ENCODE data around the gene ZNF500. TPM values are rescaled to one million over a fixed set of nuclear protein-coding genes. Genes with fewer than 3 reads are reported as not detected.

Gene ZNF500
- total RNA-seq, 1 donor from 2014 or later = 16.5 TPM

DNA sequence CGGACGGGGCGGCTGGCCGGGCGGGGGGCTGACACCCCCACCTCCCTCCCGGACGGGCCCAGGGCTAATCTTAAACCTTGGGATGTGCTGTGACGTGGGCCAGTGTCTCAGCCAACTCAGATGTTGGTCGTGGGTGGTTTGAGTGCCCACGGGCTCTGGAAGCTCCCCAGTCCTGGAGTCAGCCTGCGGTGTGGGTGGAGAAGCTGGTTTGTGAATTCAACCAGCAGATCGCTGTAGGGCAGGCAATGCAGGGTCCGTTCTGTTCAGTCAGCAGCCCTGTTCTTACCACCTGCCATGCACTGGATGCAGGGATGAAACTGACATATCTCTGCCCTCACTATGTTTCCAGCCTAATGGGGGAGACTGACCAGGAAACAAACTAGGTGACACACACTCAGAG lies 8.0 kb upstream of the ZNF500 start:
- intact Hi-C loops (cut with micrococcal nuclease) = no loop called here

DNA sequence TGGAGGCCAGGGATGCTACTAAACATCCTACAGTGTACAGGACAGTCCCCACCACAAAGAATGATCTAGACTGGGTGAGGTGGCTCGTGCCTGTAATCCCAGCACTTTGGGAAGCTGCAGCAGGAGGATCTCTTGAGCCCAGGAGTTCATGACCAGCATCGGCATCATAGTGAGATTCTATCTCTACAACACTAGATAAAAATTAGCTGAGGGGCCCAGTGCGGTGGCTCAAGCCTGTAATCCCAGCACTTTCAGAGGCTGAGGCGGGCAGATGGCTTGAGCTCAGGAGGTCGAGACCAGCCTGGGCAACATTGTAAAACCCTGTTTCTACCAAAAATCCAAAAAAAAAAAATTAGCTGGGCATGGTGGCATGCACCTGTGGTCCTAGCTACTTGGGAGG lies 5.4 kb upstream of the ZNF500 start:
- intact Hi-C loops (cut with micrococcal nuclease) = no loop called here

DNA sequence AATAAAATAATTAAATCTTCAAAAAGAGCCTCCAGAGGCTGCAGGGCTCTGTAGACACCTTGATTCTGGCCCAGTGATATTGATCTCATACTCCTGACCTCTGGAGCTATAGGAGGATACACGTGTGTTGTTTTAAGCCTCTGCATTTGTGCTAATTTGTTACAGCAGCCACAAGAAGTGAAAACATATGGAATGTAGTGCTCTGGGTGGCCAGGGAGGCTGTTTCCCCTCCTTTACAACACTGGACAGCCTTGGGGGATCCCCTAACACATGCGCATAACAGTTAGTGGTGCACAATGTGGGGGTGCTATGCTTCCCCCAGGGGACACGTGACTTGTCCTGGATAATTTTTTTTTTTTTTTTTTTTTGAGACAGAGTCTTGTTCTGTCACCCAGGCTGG lies 4.7 kb upstream of the ZNF500 start:
- intact Hi-C loops (cut with micrococcal nuclease) = no loop called here

DNA sequence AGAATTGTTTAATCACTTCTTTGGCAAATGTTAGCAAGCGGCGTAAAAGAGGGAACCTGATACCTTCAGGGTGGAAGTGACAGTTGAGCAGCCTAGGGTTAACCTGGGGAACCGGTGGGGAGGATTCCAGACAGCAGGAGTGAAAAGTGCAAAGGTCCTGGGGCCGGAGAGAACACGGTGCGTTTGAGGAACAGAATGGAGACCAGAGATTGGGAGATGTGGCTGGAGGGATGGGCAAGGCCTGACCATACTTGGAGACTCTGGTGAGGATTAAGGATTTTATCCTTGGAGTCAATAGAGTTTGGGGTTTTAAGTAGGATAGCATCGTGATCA lies 2.3 kb upstream of the ZNF500 start:
- intact Hi-C loops (cut with micrococcal nuclease) = loop anchor here (5.0 to 10.0 kb wide), 4 partner anchors 92 to 326 kb away; partner anchors contain the start of genes EEF2KMT and HMOX2

DNA sequence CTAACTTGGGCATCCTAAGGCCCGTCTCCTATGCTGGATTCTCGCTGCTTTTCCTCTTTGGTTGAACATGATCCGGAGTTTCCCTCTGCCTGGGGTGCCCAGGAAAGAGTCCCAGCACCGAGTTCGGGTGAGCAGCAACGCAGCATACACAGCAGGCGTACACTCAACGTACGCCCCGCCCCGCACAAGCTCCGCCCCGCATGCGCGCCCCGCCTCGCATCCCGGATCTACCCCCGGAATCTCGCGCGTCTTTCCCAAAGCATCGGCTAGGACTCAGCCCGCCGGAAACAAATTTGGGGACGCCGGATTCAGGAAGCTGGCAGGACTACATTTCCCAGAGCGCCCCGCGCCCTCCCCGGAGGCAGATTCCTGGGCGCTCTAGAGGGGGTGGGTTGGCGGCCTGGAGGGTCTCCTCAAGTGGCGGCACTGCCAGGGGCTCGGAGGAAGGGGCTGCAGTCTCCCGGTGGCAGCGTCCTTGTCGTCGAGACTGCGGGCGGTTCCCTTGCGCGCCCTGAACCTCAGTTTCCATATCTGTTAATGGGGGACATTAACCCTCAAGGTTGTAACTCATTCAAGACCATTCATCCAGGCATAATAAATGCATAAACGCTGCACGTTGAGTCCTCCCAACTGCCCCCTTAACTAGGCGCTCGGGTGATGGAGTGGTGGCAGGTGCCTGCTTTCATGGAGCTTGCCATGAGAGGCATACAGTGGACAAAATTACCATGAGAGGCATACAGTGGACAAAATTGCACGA lies 1.8 kb upstream of the ZNF500 start:
- intact Hi-C loops (cut with micrococcal nuclease) = loop anchor here (1.0 to 10.0 kb wide), 8 partner anchors 34 to 326 kb away; partner anchors contain the start of genes ALG1, EEF2KMT, HMOX2 and MGRN1

DNA sequence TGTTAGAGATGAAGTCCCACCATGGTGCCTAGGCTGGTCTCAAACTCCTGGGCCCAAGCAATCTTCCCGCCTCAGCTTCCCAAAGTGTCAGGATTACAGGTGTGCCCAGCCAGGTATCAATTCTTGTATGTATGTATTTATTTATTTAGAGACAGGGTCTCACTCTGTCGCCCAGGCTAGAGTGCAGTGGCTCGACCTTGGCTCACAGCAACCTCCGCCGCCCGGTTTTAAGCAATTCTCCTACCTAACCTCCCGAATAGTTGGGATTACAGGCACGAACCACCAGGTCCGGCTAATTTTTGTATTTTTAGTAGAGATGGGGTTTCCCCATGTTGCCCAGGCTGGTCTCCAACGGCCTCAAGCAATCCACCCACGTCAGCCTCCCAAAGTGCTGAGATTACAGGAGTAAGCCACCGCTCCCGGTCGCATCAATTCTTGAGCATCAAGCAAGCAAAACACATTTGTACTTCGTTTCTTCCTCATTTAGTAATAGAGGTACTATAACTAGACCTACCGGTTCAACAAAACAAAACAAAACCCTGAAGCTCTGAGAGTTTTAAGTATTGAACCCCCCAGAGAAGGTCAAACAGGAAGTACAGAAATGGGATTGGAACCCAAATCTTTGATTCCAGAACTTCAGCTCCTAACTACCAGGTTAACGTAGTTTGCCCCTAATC lies 1.0 kb upstream of the ZNF500 start:
- intact Hi-C loops (cut with micrococcal nuclease) = loop anchor here (1.0 to 10.0 kb wide), 13 partner anchors 34 to 352 kb away; partner anchors contain the start of genes ALG1, ANKS3, CORO7 and DNAAF8

DNA sequence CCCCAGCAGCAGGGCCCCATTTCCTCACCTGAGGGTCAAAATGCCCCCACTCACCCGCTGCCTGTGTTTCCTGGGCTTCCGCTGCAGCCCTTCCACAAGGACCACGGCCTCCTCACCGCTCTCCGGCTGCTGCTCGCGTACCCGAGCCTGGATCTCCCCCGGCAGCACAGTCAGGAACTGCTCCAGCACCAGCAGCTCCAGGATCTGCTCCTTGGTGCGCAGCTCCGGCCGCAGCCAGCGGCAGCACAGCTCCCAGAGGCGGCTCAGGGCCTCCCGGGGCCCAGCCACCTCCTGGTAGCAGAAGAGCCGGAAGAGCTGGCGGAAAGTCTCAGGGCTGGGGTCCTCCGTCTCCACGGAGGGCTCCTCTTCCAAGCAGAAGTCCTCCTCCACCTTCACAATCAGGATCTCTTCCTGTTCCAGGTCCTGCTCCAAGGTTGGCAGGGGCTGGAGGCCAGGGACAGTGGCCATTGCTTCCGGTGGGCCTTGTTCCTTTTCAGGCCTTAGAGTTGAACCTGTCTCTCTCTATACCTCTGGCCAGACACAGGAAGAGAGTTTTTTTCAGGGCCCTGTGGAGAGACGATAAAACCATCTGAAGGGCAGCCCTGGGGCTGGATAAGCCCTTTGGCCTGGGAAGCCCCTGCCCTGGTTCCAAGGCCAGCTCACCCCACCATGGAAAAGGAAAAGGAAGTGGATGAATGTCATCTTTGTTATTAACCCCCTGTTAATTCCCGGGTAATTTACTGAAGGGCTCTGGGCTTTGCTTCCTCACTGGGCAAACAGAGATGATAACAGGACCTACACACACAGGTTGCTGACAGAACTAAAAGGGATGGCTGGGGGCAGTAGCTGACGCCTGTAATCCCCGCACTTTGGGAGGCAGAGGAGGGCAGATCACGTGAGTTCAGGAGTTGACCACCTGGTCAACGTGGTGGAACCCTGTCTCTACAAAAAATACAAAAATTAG lies 1.2 kb downstream of the ZNF500 start:
- intact Hi-C loops (cut with micrococcal nuclease) = loop anchor here (1.0 to 10.0 kb wide), 5 partner anchors 88 to 329 kb away; partner anchors contain the start of genes EEF2KMT, HMOX2 and NAGPA

DNA sequence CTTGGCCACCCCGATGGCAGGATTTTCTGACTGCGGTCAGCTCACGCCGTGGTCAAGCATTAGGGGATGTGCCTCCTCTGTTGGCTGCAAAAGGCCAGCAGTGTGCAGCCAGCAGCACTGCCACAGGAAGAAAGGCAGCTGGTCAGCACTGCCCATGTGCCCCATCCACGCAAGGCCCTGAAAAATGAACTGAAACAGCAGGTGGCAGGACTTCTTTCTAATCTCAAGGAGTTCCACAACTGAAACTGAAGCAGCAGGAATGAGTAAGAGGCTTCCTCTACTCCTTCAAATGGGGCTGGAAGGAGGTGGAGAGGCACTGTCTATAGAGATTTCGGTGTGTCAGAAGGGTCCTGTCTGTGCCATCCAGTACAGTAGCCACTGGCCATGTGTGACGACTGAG lies 3.2 kb downstream of the ZNF500 start:
- intact Hi-C loops (cut with micrococcal nuclease) = loop anchor here (10.0 kb wide), 1 partner anchor 331 kb away; the partner anchor contains the start of gene EEF2KMT

DNA sequence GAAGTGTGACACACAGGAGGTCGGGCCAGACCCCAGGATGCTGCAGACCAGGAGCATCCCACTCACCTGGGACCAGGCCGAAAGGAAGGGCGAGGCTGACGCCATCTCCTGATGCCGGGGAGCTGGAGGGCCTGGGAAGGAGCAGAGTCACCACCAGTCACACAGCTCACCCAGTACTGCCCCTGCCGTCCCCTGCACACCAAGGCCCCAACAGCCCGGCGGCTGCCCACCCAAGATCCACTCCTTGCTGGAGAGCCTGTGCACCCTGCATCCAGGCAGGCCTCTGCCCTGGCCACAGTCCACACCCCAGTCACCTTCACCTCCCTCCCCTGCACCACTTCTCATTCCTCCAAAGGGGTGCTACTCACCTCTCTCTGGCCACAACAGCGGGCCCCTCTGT lies 4.8 kb downstream of the ZNF500 start:
- intact Hi-C loops (cut with micrococcal nuclease) = loop anchor here (10.0 kb wide), 1 partner anchor 333 kb away; the partner anchor contains the start of gene EEF2KMT

DNA sequence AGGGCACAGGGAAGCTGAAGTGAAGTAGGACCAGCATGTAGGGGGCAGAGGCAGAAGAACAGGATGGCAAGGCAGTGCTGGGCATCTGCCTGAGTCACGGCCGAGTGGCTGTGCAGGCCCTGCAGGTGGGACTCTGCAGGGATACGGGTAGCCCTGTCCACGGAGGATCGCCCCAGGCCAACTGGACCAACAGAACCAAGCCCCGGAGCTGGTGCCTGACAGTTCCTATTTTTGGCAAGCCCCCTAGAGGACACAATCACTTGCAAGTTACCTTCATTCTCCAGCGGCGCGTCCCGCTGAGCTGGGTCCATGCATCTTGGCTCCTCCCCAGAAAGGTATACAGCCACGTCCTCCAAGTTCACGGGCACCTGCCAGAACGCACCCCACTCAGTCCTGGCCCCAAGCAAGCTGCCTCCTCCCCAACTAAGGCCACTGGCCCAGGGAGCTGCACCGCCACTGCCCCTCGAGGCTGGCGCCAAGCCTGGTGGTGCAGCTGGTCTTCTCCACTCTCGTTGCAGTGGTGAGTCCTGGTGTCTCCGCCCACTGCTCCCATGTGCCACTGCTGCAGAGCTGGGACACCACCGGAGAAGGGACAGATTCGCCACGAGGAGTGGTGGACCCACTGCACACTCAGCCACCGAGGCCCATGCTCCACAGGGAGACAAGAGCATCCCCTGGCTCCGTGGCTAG lies 6.6 kb downstream of the ZNF500 start:
- intact Hi-C loops (cut with micrococcal nuclease) = loop anchor here (10.0 kb wide), 1 partner anchor 334 kb away; the partner anchor contains the start of gene EEF2KMT

DNA sequence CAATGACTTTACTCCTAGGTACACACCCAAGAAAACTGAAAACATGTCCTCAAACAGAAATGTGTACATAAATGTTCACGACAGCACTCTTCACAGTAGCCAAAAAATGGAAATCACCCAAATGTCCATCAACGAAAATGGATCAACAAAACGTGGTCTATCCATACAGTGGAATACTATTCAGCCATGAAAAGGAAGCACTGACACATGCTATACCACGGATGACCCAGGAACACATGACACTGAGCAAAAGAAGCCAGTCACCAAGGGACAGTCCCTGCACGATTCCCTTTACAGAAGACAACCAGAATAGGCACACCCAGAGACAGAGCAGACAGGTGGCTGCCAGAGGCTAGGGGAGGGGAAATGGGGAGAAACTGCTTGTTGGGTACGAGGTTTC lies 11.3 kb downstream of the ZNF500 start:
- intact Hi-C loops (cut with micrococcal nuclease) = no loop called here

DNA sequence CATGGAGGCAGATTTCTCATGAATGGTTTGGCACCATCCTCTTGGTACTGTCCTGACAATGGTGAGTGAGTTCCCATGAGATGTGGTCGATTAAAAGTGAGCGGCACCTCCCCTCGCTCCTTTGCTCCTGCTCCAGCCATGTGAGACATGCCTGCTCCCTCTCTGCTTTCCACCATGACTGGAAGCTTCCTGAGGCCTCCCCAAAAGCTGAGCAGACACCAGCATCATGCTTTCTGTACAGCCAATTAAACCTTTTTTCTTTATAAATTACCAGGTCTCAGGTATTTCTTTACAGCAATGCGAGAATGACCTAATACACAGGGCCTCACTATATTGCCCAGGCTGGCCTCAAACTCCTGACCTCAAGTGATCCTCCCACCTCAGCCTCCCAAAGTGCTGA lies 12.1 kb downstream of the ZNF500 start:
- intact Hi-C loops (cut with micrococcal nuclease) = no loop called here

DNA sequence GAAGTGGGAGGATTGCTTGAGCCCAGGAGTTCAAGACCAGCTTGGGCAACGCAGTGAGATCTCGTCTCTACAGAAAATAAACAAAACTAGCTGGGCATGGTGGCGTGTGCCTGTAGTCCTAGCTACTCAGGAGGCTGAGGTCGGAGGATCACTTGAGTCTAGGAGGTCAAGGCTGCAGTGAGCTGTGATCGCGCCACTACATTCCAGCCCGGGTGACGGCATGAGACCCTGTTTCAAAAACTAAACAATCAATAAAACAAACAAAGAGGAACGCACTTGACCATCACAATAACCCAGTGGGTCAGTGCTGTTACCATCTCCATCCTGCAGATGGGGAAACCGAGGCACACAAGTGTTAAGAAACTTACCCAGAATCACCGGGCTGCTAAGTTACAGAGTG lies 13.7 kb downstream of the ZNF500 start:
- intact Hi-C loops (cut with micrococcal nuclease) = no loop called here

DNA sequence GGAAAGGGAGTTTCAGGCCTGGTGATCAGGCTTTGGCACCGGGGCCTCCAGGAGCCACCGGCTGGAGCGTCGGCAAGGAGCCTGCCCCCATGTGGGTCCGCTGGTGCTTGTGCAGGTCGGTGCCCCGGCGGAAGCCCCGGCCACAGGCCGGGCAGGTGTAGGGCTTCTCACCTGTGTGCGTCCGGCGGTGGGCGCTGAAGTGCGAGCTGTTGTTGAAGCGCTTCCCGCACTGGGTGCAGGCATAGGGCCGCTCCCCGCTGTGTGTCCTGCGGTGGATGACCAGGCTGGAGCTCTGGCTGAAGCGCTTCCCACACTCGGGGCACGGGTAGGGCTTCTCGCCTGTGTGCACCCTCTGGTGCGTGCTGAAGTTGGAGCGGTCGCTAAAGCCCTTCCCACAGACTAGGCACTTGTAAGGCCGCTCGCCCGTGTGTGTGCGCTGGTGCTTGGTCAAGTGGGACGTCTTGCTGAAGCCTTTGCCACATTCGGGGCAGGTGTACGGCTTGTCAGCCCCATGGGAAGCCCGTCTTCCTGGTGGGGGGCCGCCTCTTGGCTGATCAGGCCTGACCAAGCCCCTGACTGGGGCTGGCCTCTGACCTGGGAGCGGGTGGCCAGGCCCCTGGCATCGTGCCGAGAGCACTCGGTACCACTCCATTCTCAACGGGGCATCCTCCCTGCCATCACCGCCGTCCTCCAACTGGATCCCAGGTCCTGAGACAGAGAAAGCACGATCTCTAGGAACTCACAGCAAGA lies 14.4 kb downstream of the ZNF500 start:
- intact Hi-C loops (cut with micrococcal nuclease) = no loop called here

DNA sequence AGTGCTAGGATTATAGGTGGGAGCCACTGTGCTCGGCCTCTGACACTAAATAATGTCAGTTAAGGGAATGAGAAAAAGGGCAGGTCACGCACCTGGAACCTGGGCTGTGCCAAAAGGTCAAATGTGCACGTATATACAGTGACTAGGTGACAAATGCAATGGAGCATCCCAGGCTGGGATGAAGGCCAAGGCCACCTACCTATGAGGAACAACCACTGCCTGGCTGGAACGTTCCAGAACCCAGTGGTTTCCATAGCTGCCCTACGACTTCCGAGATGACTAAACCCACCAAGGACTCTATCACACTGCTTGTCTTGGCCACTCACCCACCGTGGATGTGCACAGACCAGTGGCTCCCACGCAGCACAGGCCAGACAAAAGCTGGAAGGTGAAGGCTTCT lies 16.1 kb downstream of the ZNF500 start:
- intact Hi-C loops (cut with micrococcal nuclease) = no loop called here

DNA sequence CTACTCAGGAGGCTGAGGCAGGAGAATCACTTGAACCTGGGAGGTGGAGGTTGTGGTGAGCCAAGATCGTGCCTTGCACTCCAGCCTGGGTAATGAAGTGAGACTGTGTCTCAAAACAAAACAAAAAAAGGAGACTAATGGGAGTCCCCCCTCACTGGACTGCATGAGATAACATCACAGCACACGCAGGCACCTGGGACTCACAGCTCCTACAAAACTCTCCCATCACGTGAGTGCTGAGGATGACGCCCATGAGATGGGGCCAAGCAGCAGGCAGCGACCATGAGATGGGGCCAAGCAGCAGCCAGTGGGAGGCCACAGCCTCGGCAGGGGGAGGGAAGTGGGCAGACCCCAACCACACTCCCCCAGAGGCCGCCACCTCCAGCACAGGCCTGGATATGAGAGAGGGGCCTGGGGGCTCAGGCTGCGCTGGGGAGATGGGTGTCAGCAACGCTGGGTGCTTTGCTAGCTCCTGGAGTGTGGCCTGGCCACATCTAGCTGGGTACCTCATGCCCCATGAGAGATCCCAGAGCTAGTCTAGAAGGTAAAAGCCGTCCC lies 17.2 kb downstream of the ZNF500 start:
- intact Hi-C loops (cut with micrococcal nuclease) = no loop called here

DNA sequence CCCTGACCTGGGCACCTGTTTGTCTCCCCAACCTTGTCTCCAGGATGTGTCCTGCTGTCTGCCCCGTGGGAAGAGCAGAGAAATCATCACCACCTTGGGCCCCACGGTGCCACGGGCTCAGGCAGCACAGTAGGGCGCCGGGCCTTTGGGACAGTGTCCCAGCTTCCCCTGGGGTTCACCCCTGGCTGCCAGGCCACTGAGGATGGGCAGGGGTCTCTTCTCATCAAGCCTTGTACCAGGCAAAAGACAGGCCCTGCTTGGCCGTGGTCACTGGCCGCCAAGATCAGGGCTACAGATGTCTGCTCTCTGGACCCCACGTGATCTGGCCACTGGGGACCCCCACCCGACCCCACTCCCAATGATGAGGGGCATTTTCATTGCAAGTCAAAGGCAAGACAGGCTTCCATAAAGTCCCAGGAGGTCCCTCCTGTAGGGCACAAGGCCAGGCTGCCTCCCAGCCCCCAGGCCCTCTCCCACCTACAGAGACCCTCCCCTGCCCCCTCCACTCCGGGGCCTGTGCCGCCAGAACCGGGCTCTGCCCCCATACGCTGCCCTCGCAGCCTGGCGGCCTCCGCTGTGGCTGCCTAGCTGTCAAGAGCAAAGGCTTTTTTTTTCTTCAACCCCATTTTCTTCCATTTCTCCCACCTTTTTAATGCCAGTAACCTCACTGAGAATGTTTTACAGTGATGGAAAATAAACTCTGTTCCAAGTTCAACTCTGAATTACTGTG lies 18.1 kb downstream of the ZNF500 start:
- intact Hi-C loops (cut with micrococcal nuclease) = no loop called here

DNA sequence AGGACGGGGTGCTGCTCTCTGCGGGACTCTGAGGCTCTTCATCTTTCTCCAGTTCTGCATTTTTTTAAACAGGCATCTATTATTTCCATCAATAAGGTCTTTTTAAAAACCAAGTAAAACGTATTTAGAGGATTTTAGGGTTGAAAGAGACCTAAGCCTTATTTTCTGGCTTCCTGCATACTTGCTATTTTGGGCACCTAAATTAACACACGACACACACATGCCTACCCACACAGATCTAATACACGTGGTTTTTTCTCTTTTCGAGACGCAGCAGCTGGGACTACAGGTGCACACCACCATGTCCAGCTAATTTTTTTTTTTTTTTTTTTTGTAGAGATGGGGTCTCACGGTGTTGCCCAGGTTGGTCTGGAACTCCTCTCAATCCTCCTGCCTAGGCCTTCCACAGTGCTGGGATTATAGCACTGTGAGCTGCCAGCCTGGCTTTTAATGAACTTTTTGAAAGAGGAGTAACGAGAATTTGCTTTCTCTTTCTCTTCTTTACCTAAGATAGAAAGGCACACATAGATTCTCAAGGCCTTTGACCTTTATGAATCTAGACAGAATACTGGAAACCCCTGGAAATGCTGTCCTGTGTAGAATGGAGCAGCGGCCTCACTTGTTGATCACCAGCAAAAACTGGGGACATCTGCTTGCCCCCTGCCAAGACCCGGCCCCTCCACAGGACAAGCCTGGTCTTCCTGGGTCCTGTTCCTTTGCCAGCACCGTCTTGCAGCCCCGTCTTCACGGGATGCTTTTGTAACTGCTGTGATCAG lies 18.9 kb downstream of the ZNF500 start:
- intact Hi-C loops (cut with micrococcal nuclease) = no loop called here

All from T-helper 1 cell treated with Interleukin-12 subunit alpha and Interleukin-12 subunit beta and Interleukin-4 antibody, amounts not matched to agents 30 ng/mL and 1 ng/mL, for 36 hours (primary cell).